GM21576 (cell line): ENCODE measurements around the gene AKR1C3.
"Not testable (repeated sequence)": the region's sequence is repeated elsewhere in the genome, so short reads cannot be mapped to it uniquely, and the experiment has no call there.

Experiments used
- ATAC-seq: cut with Tn5 transposase; IDR thresholded peaks from one replicate; pipeline ENCODE4 v1.9.1; 2021; ENCODE audit warnings: mild to moderate bottlenecking, moderate library complexity; ENCODE audit not compliant: unreplicated experiment

AKR1C3 gene

DNA sequence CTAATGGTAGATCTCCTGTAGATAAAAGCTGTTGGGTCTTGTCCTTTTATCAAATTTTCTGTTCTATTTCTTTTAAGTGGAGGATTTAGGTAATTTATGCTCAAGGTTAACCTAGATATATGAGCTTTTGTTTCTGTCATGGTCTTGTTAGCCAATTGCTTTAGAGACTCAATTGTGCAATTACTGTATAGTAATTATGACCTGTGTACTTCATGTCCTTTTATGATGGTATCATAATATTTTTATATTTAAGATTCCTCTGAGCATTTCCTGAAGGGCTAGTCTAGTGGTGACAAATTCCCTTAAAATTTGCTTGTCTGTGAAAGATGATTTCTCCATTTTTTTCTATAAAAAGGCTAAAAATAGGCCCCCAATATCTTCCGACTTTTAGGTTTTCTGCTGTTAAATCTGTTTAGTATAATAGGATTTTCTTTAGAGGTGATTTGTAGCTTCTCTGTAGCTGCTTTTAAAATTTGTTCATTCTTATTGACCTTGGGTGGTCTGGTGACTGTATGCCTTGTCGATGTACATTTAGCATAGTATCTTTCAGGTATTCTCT lies 5.4 kb upstream of the AKR1C3 start:
- ATAC-seq: no peak

DNA sequence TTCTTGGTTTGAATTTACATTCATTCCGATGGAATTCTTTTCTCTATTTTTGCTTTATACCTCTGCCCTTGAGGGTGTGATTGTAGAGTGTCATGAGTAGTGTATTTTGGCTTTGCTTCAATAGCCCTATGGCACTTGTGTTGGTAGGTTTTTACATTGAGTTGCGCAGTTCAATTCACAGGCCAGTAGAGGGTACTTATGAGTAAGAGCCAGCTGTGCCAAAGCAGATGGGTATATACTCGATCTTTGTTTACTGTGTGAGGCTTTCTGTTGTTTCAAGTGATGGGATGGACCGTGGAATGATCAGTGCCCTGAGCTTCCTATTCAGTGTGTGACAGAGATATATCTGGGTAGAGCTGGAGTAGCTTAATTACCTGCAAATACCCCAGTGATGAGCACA lies 4.3 kb upstream of the AKR1C3 start:
- no peak for ATAC-seq

DNA sequence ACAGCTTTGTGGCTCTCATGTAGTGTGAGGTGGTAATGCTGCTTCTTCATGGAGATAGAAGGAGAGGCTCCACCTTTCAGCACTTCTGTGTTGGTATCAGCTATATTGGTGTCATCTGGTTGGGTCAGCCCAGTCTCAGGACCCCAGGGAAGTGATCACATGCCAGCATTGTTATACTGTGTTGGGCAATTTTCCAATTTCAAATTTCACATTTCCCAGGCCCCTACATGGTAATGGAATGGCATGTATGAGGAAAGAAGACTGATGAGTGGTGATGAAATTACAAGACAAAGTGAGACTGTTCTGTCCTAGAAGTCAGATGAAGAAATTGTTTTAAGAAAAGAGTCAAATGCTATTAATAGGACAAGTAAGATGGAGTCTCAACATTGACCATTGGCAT lies 3.7 kb upstream of the AKR1C3 start:
- no peak for ATAC-seq

DNA sequence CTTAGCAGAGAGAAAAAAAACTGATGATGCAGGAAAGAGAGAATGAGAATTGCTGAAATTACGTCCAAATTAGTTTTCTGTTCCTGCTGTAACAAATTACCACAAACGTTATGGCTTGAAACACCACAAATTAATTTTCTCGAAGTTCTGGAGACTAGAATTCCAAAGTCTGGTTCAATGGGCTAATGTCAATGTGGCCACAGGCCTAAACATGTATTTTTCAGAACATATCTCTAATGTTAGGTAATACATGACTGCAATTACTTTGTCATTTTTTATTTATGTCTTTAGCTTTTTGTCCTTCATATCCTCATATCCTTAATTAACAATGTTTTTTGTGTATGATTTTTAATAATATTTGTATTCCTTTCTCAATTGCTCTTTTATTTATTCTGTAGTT lies 3.0 kb upstream of the AKR1C3 start:
- no peak for ATAC-seq

DNA sequence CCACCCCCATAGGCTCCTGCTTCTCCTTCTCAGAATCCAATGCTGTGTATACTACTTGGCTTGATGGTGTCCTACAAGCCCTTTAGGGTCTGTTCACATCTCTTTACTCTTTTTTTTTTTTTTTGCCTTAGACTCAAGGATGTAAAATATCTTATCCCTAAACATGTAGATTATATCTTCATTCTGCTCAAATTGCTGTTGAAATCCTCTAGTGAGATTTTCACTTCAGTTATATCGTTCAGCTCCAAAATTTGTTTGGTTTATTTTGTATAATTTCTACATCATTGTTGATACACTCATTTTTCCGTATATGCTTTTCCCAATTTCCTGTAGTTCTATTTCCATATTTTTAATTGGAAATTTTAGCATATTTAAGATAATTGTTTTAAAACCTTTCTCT lies 1.8 kb upstream of the AKR1C3 start:
- ATAC-seq: no peak

DNA sequence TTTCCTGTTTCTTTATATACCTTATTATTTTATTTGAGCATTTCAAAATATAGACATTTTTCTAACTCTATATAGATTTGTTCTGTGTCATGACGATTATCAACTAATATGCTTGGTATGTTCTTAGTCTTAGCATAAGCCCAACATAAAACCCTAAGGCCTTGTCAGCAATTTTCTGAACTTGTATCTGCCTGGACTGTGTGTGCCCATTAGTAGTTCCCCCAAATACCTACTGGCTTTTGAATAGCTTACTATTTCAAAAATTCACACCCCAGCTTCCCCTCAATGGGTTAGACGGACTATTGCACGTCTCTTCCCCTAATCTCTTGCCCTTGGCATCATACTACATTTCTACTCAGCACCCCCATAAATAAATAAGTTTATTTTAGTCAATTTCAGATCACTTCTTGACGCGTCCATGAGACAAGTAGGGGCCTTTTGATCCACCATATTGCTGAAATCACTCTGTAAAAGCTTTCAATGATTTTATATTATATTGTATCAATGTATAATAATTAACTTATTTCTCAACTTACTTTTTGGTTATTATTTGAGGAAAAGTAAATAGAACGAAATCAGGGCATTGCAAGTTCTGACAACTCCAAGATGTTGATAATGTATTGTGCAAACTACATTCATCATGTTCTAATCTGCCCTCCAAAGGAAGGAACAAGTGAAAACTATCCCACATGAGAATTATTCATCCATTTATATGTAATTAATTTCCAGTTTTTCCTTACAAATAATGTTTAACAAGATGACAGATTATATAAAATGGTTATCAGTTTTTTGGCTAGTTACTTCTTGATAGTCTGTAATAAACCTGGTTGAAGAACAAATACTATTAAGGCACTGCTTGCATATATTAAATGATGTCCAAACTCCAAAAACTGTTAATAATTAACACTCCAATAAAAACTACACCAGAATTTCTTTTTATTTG lies 1.1 kb upstream of the AKR1C3 start:
- no peak for ATAC-seq

DNA sequence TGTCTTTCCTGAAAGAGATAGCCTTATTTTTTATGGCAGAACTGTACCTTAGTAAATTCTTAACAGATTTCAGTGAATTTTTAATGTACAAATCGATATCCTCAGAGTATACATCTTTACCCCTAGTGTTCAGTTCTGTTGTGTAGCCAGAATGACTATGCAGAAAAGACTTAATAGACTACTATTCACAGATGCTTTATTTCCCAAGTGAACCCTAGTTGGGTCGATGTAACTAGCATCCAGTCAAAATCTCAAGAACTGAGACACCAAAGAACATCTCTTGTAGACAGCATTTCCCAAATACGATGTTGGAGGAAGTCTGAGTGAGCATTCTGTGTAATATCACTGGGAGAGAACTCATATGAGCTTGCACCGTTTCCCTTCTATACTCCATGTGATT lies 1.5 kb downstream of the AKR1C3 start:
- no peak for ATAC-seq

DNA sequence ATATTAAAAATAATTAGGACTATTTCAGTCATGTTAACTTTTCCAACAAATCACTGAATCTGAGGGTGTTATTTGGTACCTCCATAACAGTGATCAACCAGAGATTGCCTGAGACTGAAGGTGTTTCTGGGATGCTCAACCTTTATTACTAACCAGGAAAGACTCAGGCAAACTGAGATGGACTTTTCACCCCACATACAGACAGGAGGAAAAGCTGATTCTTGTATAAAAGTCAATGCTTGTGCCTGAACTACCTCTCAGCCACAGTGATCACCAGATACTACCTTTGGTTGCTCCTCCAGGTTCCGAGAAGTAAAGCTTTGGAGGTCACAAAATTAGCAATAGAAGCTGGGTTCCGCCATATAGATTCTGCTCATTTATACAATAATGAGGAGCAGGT lies 1.9 kb downstream of the AKR1C3 start:
- ATAC-seq: no peak

DNA sequence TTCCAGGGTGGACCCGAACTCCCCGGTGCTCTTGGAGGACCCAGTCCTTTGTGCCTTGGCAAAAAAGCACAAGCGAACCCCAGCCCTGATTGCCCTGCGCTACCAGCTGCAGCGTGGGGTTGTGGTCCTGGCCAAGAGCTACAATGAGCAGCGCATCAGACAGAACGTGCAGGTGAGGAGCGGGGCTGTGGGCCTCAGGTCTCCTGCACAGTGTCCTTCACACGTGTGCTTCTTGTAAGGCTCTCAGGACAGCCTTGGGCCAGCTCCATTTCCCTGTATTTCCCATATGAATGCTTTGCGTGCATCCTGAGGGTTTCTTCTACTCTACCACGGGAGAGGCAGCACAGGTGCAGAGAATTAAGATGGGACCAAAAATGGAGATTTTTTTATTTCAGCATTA lies 8.3 kb downstream of the AKR1C3 start:
- not testable (repeated sequence) for ATAC-seq

DNA sequence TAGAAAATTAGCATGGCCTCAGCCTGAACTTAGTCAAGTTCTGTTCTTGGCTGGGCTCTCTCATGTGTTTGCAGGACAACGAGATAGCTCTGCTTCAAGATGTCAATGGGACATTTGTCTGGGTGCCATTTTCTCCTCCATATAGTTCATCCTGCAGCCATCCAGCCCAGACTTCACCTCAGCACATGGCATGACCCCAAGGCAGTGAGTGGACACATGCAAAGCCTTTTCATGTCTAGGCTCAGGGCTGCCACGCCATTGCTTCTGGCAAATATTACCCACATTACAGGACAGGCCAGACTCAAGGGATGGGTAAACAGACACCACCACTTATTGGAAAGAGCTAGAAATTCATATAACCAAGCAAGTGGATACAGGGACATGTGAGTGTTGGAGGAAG lies 9.3 kb downstream of the AKR1C3 start:
- no peak for ATAC-seq

DNA sequence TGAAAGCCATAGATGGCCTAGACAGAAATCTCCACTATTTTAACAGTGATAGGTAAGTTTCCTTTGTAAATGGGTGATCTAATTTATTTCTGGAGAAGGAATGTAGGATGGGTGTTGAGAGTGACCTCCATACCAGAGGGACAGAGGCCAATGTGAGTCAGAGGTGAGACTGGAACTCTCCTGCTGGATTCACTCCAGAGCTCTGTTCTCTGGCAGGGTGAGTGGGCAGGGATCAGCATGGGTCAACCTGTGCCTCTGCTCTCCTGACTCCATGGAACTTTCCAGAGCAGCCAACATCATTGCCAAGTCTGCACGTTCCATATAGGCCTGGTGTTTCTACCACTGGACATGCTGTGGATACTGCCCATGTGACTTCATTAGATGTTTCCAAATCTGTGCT lies 11.4 kb downstream of the AKR1C3 start:
- no peak for ATAC-seq

DNA sequence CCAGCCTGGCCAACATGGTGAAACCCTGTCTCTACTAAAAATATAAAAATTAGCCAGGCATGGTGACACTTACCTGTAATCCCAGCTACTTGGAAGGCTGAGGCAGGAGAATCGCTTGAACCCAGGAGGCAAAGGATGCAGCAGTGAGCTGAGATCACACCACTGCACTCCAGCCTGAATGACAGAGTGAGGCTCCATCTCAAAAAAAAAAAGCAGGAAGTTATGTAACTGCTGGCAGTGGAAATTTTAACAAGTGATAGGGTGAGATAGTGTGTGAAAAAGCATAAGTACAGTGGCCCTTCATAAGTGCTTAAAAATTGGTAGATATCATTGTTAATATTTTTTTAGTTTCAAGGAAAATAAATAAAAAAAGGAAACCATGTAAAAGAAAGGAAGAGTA lies 12.3 kb downstream of the AKR1C3 start:
- no peak for ATAC-seq

DNA sequence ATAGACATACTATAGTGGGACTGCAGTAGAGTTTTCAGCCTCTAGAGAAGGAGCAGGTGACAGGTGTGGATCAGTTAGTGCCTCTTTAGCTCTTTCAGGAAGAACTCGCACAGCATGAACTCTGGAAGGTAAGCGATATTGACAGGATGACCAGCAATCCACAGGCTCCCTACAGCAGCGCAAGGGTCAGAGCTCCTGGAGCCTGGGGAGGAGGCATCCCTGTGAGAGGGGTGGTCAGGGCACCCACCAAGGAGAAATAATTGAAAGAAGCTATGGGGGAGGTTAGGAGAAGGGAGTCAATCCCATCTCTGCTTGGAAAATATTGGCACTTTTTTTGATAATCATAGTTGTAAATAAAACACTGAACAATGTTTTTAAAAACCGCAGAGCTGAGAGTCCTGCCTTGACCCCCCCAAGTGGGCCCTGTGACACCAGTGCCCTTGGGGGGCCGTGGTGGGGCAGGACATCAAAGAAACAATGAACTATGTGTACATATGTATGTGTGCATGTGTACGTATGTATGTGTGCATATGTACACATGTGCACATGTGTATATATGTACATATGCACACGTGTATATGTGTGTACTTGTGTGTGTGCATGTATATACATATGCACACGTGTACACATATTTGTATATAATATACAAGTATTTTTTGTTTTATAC lies 13.8 kb downstream of the AKR1C3 start:
- ATAC-seq: no peak

DNA sequence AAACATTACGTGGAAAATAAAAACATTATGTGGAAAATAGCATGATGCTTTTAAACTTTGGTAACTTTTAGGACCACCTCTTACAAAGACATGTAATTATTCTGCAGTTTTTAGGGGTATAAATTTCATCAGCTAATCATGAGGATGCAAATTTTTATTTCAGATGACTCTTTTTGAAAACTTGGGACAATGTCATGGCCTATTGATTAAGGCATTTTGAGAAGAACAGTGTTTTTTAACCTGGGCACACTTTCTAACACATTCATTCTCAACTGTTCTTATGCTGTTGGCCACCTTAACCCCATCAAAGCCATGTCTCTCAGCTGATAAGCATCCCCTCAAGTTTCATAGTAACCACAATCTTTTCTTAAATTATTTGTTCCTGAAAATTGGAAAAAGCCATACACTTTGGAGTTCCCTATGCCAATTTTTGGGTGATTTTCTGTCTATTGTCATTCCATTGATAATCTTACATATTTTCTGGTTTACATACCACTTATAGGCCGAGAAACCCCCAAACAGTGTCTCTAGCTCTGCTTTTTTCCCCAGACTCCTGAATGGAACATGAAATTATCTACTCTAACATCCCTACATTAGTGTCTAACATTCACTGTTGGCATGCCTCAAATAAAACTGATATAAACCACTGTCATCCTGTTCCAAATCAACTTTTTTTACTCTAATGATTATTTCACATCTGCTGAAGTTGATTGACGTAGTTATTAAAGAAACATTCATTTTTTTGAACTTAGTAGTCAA lies 14.6 kb downstream of the AKR1C3 start:
- ATAC-seq: no peak

DNA sequence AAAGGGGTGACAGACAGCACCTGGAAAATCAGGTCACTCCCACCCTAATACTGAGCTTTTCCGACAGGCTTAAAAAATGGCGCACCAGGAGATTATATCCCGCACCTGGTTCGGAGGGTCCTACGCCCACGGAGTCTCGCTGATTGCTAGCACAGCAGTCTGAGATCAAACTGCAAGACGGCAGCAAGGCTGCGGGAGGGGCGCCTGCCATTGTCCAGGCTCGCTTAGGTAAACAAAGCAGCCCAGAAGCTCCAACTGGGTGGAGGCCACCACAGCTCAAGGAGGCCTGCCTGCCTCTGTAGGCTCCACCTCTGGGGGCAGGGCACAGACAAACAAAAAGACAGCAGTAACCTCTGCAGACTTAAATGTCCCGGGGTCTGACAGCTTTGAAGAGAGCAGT lies 15.6 kb downstream of the AKR1C3 start:
- not testable (repeated sequence) for ATAC-seq

DNA sequence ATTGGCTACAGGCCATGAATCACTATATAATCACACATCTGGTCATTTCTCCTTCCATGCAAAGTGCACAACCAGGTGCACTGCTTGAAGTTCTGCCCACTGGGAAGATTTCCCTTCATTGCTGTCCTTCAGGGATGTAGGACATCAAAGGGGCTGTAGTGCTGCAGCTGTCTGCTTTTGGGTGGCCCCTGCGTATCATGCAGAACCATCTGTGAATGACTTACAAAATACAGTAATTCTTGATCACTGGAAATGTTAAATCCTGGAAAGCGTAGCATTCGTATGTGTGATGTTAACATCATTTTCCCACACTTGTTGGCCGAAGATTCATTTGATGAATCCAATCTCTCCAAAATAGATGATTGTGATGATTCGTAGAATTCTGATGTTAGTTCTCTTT lies 22.4 kb downstream of the AKR1C3 start:
- ATAC-seq: no peak

DNA sequence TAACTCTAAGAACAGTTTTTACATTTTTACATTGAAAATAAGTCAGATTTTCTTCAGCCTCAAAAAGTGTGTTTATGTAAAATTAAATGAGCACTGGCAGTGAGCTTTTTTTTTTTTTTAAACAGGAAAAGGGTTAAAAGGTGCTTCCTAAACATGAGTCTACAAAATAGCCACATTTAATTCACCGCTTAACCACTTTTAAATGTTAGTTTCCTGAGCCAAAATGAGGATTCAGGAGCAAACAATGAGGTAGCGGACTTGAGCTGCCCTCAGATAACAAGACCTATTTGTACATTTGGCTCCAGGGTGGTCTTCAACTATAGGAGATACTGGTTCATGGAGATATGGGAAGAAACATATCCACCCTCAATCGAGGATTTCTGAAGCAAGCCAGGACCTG lies 22.8 kb downstream of the AKR1C3 start:
- no peak for ATAC-seq

DNA sequence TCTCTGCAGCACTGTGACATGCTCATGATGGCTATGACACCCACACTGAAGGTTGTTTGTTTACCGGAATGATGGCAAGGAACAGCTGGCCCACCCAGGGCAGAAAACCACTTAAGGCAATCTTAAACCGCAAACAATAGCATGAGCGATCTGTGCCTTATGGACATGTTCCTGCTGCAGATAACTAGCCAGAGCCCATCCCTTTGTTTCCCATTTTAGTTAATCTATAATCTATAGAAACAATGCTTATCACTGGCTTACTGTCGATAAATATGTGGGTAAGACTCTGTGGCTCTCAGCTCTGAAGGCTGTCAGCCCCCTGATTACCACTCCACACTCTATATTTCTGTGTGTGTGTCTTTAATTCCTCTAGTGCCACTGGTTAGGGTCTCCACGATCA lies 25.8 kb downstream of the AKR1C3 start:
- not testable (repeated sequence) for ATAC-seq

DNA sequence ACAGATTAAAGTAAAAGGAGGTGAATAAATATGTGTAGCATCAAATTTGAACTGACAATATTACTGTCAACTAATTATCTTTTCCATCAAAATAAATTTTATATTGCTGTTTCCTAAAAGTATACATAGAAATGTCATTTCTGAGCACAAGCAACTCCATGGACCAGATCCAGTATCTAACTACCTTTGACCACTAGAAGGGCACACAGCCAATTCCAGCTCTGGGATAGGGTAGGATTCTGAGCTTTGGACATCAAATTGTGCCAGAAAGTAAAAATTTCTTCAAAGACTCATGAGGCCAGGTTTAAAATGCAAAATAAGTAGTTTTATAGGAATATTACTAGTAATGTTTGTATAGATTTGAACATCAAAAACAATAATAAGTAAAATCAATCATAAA lies 29.7 kb downstream of the AKR1C3 start:
- ATAC-seq: no peak

DNA sequence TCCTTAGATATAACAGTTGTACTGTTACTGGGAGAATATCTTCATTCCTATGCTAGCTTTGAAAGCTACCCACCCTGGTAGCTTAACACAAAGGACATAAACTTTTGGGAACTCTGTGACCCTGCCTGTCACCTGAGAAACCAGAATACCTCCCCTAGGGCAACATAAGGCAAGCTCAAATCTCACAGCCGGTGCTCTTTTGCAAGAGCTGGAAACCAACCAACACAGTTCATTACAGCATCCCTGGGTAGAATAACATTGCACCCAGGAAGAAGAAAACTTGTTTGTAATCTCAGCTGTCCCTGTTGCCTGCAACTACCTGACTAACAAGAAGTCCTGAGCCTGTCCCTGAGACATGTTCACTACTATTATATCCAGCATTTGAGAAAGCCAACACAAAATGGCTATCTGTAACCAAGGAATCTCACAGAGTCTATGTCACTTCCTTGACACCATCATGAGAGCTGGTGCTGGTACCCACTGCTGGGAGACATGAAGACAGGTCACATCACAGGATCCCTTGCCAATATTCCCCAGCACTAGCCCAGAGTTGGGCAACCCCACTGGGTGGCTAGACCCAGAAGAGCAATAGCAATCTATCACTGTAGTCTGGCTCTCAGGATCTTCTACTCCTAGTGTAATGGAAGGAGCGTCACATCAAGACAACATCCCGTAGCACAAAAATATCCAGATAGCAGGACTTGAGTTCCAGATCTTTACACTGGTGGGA lies 31.3 kb downstream of the AKR1C3 start:
- no peak for ATAC-seq

DNA sequence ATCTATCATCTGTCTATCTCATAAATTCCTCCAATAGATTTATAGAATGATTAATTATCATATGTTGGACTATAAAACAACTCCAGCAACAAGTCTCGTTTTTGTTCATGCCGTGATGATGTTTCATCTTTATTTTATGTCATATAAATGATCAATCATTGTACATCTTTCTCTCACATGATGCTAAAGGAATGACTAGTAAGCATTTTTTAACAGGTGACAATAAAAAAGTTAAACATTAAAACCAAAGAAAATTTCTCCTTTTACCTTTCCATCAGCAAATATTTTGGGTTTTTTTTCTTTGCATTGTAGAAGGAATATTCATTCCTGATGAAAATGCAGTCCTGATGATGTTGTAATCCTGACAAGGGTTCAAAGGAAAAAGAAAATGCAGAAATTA lies 41.4 kb downstream of the AKR1C3 start:
- no peak for ATAC-seq
